Endodermal cell (in vitro differentiated cells): Measurements from ENCODE around the gene IRX6. TPM values are rescaled to one million over a fixed set of nuclear protein-coding genes. Genes with fewer than 3 reads are reported as not detected.

ENCODE experiments used
- DNase-seq: peaks from one replicate; pipeline ENCODE4 v3.0.0-alpha.2; 2017
- H3K27ac ChIP-seq: 2 replicates; pipeline ENCODE4 v1.5.1; 2013; ENCODE audit warnings: mild to moderate bottlenecking, low read depth, low read length, moderate library complexity
- H3K27me3 ChIP-seq: 2 replicates; pipeline ENCODE4 v1.6.1; 2013; ENCODE audit warnings: mild to moderate bottlenecking, low read length, moderate library complexity; ENCODE audit not compliant: insufficient read depth, control insufficient read depth, poor library complexity, severe bottlenecking
- H3K36me3 ChIP-seq: 2 replicates; pipeline ENCODE4 v1.7.0; 2013; ENCODE audit warnings: mild to moderate bottlenecking, low read length, moderate library complexity; ENCODE audit not compliant: control insufficient read depth, insufficient read depth
- H3K4me1 ChIP-seq: one replicate; pipeline ENCODE4 v1.7.0; 2013; ENCODE audit warnings: low read length; ENCODE audit not compliant: control insufficient read depth, insufficient read depth
- H3K4me3 ChIP-seq: 2 replicates; pipeline ENCODE4 v1.5.1; 2013; ENCODE audit warnings: mild to moderate bottlenecking, low read length, moderate library complexity
- H3K9ac ChIP-seq: 2 replicates; pipeline ENCODE4 v1.6.1; 2013; ENCODE audit warnings: mild to moderate bottlenecking, low read length, moderate library complexity; ENCODE audit not compliant: poor library complexity, severe bottlenecking; ENCODE audit errors: extremely low read depth
- H3K9me3 ChIP-seq: 2 replicates; pipeline ENCODE4 v1.6.1; 2013; ENCODE audit warnings: mild to moderate bottlenecking, low read length, moderate library complexity; ENCODE audit not compliant: control insufficient read depth
- H3K27ac Mint-ChIP-seq: 2 replicates; pipeline ENCODE4 v1.8.0; 2020; ENCODE audit warnings: mixed read lengths
- H3K27me3 Mint-ChIP-seq: 2 replicates; pipeline ENCODE4 v1.8.0; 2021; ENCODE audit warnings: mild to moderate bottlenecking, mixed read lengths; ENCODE audit not compliant: insufficient read depth
- H3K36me3 Mint-ChIP-seq: 2 replicates; pipeline ENCODE4 v1.8.0; 2020; ENCODE audit warnings: low read depth, mixed read lengths
- H3K4me1 Mint-ChIP-seq: 2 replicates; pipeline ENCODE4 v1.8.0; 2020; ENCODE audit warnings: mixed read lengths
- H3K4me3 Mint-ChIP-seq: 2 replicates; pipeline ENCODE4 v1.8.0; 2020; ENCODE audit warnings: mild to moderate bottlenecking, moderate library complexity, mixed read lengths
- H3K9me3 Mint-ChIP-seq: 2 replicates; pipeline ENCODE4 v1.8.0; 2020; ENCODE audit warnings: mild to moderate bottlenecking, mixed read lengths
- CTCF ChIP-seq: fragments of 200-600 bp; sonication (generic); conservative IDR thresholded peaks from 2 replicates; pipeline ENCODE4 v1.5.0; 2021; ENCODE audit warnings: antibody characterized with exemption, mild to moderate bottlenecking
- WGBS, 2 experiments: methylation state at CpG; one replicate each; pipeline versions ENCODE4 v1.1.5 to v1.1.7; 2013; ENCODE audit warnings: missing lambda C conversion rate in 2 of 2, mixed read lengths in 1 of 2; ENCODE audit not compliant: insufficient coverage in 1 of 2, insufficient read length in 1 of 2; 5-methylcytosine and 5-hydroxymethylcytosine counted together
- total RNA-seq, 2 donors: library from RNA; stranded (reverse); fragmentation: NEBNext Ultra II Directional in 1 of 2; extraction: Animal tissue kit (Norgen Biotek cat#: 25700) in 1 of 2; gene quantifications; 2 replicates in 1 of 2; 3 replicates in 1 of 2; pipeline ENCODE4 v1.2.1, GENCODE V29; 2021

The IRX6 gene
- total RNA-seq, 2 donors from 2014 or later = 0.55 to 1.1 TPM

GRCh38 chr16:55359946-55360345 is 35.9 kb downstream of the IRX6 start:
- Histone ChIP-seq H3K27ac (no peak overlapping the region), H3K9me3 (no peaks in the 10 kb centered on the region), H3K9ac (no peak overlapping the region), H3K27me3 (peaks cover 16% of the 10 kb centered on the region), H3K36me3 (no peaks in the 10 kb centered on the region), H3K4me1 (no peaks in the 10 kb centered on the region), H3K4me3 (no peak overlapping the region)
- peaks cover 7% of the 10 kb centered on the region for H3K27me3 Mint-ChIP-seq
- no peak overlapping the region for H3K4me3 Mint-ChIP-seq
- no peaks in the 10 kb centered on the region for H3K36me3 Mint-ChIP-seq
- H3K9me3 Mint-ChIP-seq = no peaks in the 10 kb centered on the region
- DNase-seq = no peak
- no peak for TF ChIP-seq CTCF
- 86% methylated on average over 2 of the region's 2 CpGs; no CpG with 5 or more reads in 1 of the 2 experiments for WGBS, 2 experiments
- no peaks in the 10 kb centered on the region for H3K4me1 Mint-ChIP-seq
- no peak overlapping the region for H3K27ac Mint-ChIP-seq

GRCh38 chr16:55364811-55365210 is 40.8 kb downstream of the IRX6 start:
- no peaks in the 10 kb centered on the region for H3K36me3 Mint-ChIP-seq
- Histone ChIP-seq H3K27ac (no peak overlapping the region), H3K4me3 (no peak overlapping the region), H3K9me3 (no peaks in the 10 kb centered on the region), H3K9ac (no peak overlapping the region), H3K36me3 (no peaks in the 10 kb centered on the region), H3K27me3 (peaks cover 13% of the 10 kb centered on the region), H3K4me1 (no peaks in the 10 kb centered on the region)
- no peaks in the 10 kb centered on the region for H3K4me1 Mint-ChIP-seq
- no peak overlapping the region for H3K4me3 Mint-ChIP-seq
- no peak overlapping the region for H3K27ac Mint-ChIP-seq
- WGBS, 2 experiments = 92% methylated on average over 5 of the region's 5 CpGs; no CpG with 5 or more reads in 1 of the 2 experiments
- no peaks in the 10 kb centered on the region for H3K9me3 Mint-ChIP-seq
- no peak for DNase-seq
- peaks cover 5% of the 10 kb centered on the region for H3K27me3 Mint-ChIP-seq
- no peak for TF ChIP-seq CTCF

- no peaks in the 10 kb centered on the region for H3K9me3 ChIP-seq
- no peak overlapping the region for H3K27ac Mint-ChIP-seq
- no peak for DNase-seq
- H3K4me1 ChIP-seq = no peaks in the 10 kb centered on the region
- no peak for TF ChIP-seq CTCF
- peaks cover 1% of the 10 kb centered on the region for H3K4me1 Mint-ChIP-seq
- no peak overlapping the region for H3K27ac ChIP-seq
- H3K27me3 ChIP-seq = peaks cover 19% of the 10 kb centered on the region
- H3K36me3 ChIP-seq = no peaks in the 10 kb centered on the region
- 84 to 100% methylated on average over 1 to 2 of the region's 4 CpGs for WGBS, 2 experiments
- H3K4me3 ChIP-seq = no peak overlapping the region
- no peak overlapping the region for H3K4me3 Mint-ChIP-seq
- no peak overlapping the region for H3K9ac ChIP-seq
- no peaks in the 10 kb centered on the region for H3K36me3 Mint-ChIP-seq
- H3K27me3 Mint-ChIP-seq = peaks cover 19% of the 10 kb centered on the region
- H3K9me3 Mint-ChIP-seq = no peaks in the 10 kb centered on the region
Measured at GRCh38 chr16:55367301-55367811, 43.4 kb downstream of the IRX6 start.
